Measurements from ENCODE around the gene FBXO31. TPM values are rescaled to one million over a fixed set of nuclear protein-coding genes. Genes with fewer than 3 reads are reported as not detected.
"Not testable (repeated sequence)": the region's sequence is repeated elsewhere in the genome, so short reads cannot be mapped to it uniquely, and the experiment has no call there.

Gene FBXO31
- total RNA-seq, 1 donor from 2014 or later = 30.6 TPM

DNA sequence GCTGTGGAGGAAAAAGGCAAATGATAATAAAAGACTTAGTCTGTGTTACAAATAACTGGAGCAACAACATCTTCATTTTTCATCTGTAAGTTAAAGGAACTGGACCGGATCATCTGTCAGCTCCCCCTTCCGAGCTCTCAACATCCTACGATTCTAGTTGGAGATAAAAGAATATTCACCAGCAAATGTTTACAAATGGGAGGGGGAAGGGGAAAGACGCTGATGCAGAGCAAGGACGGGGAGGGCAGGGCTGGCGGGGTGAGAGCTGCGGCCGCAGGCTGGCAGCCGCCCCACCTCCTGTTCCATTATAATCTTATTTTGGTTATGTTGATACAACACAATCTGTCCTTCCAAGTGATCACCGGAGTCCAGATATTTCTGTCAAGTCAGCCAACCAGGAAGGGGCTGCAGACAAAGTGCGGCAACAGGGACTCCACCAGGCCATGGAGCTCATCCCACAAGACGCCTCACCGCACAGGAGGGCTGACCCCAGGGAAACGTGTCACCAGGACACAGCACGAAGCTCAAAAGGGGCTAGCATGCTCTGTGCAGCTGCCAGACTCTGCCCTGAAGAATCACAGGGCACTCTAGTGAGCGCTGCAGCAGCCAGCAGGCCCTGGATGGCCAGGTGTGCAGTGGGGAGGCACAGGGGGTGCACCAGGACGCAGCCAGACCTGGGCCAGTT, 19.7 kb downstream of the FBXO31 start:
- no peak overlapping the region for H3K4me3 Mint-ChIP-seq (ENCODE audit: unreplicated experiment)
- DNase-seq (ENCODE audit: low spot score) = no peak
- TF ChIP-seq, protein P1, sequence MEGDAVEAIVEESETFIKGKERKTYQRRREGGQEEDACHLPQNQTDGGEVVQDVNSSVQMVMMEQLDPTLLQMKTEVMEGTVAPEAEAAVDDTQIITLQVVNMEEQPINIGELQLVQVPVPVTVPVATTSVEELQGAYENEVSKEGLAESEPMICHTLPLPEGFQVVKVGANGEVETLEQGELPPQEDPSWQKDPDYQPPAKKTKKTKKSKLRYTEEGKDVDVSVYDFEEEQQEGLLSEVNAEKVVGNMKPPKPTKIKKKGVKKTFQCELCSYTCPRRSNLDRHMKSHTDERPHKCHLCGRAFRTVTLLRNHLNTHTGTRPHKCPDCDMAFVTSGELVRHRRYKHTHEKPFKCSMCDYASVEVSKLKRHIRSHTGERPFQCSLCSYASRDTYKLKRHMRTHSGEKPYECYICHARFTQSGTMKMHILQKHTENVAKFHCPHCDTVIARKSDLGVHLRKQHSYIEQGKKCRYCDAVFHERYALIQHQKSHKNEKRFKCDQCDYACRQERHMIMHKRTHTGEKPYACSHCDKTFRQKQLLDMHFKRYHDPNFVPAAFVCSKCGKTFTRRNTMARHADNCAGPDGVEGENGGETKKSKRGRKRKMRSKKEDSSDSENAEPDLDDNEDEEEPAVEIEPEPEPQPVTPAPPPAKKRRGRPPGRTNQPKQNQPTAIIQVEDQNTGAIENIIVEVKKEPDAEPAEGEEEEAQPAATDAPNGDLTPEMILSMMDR (IDR thresholded peaks at IDR 0.05) = no peak
- H3K36me3 Mint-ChIP-seq (ENCODE audit: low read depth) = peaks cover 8% of the 10 kb centered on the region
- H3K4me1 Mint-ChIP-seq (ENCODE audit: low read depth) = peaks cover 3% of the 10 kb centered on the region
- H3K27ac Mint-ChIP-seq (ENCODE audit: unreplicated experiment) = no peak overlapping the region
- no peaks in the 10 kb centered on the region for H3K27me3 Mint-ChIP-seq (ENCODE audit: low read depth)
- H3K9me3 Mint-ChIP-seq (ENCODE audit: low read depth) = no peaks in the 10 kb centered on the region

- not testable (repeated sequence) for H3K9me3 Mint-ChIP-seq (ENCODE audit: low read depth); H3K27ac Mint-ChIP-seq (ENCODE audit: unreplicated experiment); H3K27me3 Mint-ChIP-seq (ENCODE audit: low read depth); H3K4me1 Mint-ChIP-seq (ENCODE audit: low read depth); DNase-seq (ENCODE audit: low spot score); H3K4me3 Mint-ChIP-seq (ENCODE audit: unreplicated experiment)
- H3K36me3 Mint-ChIP-seq (ENCODE audit: low read depth) = peaks cover 12% of the 10 kb centered on the region
Measured at GRCh38 chr16:87362828-87363559, 20.6 kb downstream of the FBXO31 start.

DNA sequence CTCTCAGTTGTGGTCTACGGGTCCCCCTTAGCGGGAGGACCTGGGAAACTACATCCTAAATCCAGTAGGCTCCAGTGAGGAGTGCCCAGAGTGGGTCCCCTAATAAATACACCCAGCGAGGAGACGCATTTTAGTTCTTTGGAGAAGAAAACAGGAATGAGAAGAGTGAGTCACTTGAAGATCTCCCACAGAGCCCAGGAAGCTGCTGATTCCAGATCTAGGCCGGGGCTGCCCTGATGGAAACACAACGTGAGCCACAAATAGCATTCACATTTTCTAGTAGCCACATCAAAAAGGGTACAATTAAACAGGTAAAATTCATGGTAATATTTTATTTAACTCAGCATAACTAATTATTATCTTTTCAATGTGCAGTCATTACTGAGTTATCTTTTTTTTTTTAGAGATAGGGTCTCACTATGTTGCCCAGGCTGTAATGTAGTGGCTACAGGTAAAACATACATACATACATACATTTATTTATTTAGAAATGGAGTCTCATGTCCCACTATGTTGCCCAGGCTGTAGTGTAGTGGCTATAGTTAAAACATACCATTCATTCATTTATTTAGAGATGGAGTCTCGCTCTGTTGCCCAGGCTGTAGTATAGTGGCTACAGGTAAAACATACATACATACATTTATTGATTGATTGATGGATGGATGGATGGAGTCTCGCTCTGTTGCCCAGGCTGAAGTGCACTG, 21.5 kb downstream of the FBXO31 start:
- no peak overlapping the region for H3K4me3 Mint-ChIP-seq (ENCODE audit: unreplicated experiment)
- peaks cover 3% of the 10 kb centered on the region for H3K4me1 Mint-ChIP-seq (ENCODE audit: low read depth)
- TF ChIP-seq, protein P1 (IDR thresholded peaks at IDR 0.05) = no peak
- peaks cover 13% of the 10 kb centered on the region for H3K36me3 Mint-ChIP-seq (ENCODE audit: low read depth)
- no peaks in the 10 kb centered on the region for H3K9me3 Mint-ChIP-seq (ENCODE audit: low read depth)
- H3K27me3 Mint-ChIP-seq (ENCODE audit: low read depth) = no peaks in the 10 kb centered on the region
- no peak for DNase-seq (ENCODE audit: low spot score)
- H3K27ac Mint-ChIP-seq (ENCODE audit: unreplicated experiment) = no peak overlapping the region

DNA sequence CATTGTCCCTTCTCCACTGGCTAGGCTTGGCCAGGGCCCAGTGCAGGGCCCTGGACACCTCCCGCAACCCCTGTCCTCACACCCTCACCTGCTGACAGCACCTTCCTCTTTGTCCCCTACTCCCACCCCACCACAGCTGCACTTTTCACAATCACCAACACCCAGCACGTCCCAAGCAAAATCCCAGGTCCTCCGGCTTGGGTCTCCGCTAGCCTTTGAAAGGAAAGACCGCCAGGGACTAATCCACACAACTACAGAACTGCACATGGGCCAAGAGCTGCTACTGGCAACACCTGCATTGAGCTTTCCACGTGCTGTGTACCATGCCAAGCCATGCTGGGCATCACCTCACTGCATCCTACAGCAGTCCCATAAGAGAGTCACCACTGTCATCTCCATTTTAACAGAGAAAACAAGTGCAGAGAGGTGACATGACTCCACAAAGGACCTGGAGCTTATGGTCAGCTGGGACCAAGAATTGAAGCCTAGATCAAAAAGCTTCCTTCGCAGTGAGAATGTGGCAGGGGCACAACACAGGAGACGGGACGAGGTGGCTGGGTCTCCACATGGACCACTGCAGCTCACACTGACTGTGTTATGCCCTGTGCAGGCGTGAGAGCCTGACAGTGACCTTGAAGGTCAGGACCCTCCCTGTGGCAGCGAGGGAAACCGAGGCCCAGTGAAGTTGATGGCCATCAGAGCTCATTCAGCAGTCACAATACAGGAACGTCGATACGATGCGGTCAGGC, 22.5 kb downstream of the FBXO31 start:
- TF ChIP-seq, protein P1 (IDR thresholded peaks at IDR 0.05) = no peak
- DNase-seq (ENCODE audit: low spot score) = no peak
- Mint-ChIP-seq H3K36me3 (ENCODE audit: low read depth) (peaks cover 13% of the 10 kb centered on the region), H3K4me1 (ENCODE audit: low read depth) (peaks cover 3% of the 10 kb centered on the region), H3K4me3 (ENCODE audit: unreplicated experiment) (no peak overlapping the region), H3K27ac (ENCODE audit: unreplicated experiment) (no peak overlapping the region), H3K27me3 (ENCODE audit: low read depth) (no peaks in the 10 kb centered on the region), H3K9me3 (ENCODE audit: low read depth) (no peaks in the 10 kb centered on the region)

DNA sequence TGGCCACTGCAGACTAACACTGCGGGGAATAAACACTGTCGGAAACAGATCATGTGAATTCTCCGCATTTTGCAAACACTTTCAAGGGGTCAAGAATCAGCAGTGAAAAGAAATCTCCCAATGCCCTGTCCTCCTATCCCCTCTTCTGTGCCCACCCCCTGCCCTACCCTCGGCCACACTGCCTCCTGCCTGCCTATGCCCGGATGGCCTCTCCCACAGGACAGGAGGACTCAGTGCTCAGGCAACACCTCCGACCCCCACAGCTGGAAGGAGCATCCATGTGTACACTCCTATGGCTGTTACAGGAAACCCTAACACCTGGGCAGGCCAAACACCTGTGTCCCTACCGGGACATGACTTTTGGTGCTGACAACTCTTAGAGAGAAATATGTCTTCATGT, 24.5 kb downstream of the FBXO31 start:
- H3K9me3 Mint-ChIP-seq (ENCODE audit: low read depth) = no peaks in the 10 kb centered on the region

More for the DNA sequence above, 24.5 kb downstream of the FBXO31 start:
- Mint-ChIP-seq H3K36me3 (ENCODE audit: low read depth) (peaks cover 13% of the 10 kb centered on the region), H3K4me3 (ENCODE audit: unreplicated experiment) (no peak overlapping the region), H3K4me1 (ENCODE audit: low read depth) (peaks cover 6% of the 10 kb centered on the region), H3K27ac (ENCODE audit: unreplicated experiment) (no peak overlapping the region), H3K27me3 (ENCODE audit: low read depth) (no peaks in the 10 kb centered on the region)
- no peak for DNase-seq (ENCODE audit: low spot score)
- TF ChIP-seq, protein P1 (IDR thresholded peaks at IDR 0.05) = no peak
